IMR-90 (cell line): ENCODE data around the gene POMT1. TPM values are rescaled to one million over a fixed set of nuclear protein-coding genes. Genes with fewer than 3 reads are reported as not detected.

Source experiments
- ATAC-seq: fragments of 200-7000 bp; cut with Tn5 transposase; 2 replicates; pipeline ENCODE4 v1.9.1; 2020; ENCODE audit warnings: low read depth, mild to moderate bottlenecking, moderate library complexity
- BruUV-seq: library from RNA; stranded (reverse); fragments of 400-500 nt; replicated peaks from 2 replicates; lab custom pipeline; 2021; lab: Mats Ljungman, UMichigan
- CTCF ChIA-PET: fragments of 300-600 bp; formaldehyde crosslinking; extraction: SDS; loops from one replicate; lab custom pipeline; 2021; ENCODE audit warnings: antibody characterized with exemption; lab: Yijun Ruan, JAX
- POLR2A ChIA-PET: fragments of 300-600 bp; sonication (Branson Sonifier 250); formaldehyde crosslinking; loops from one replicate; lab custom pipeline; 2022; ENCODE audit warnings: antibody characterized with exemption; ENCODE audit not compliant: unreplicated experiment; lab: Charles Lee
- DNase-seq: peaks from one replicate; pipeline ENCODE4 v3.0.0; 2013
- H2AFZ ChIP-seq: replicated peaks from 2 replicates; pipeline ENCODE3; 2013; ENCODE audit warnings: low read length, mild to moderate bottlenecking; ENCODE audit not compliant: poor library complexity
- H2AK5ac ChIP-seq: 2 replicates; pipeline ENCODE4 v1.6.1; 2013; ENCODE audit warnings: low read depth, low read length, inconsistent platforms
- H2AK9ac ChIP-seq: replicated peaks from 2 replicates; pipeline ENCODE3; 2013; ENCODE audit warnings: mild to moderate bottlenecking, low read depth, low read length, moderate library complexity; ENCODE audit not compliant: poor library complexity
- H2BK120ac ChIP-seq: 2 replicates; pipeline ENCODE4 v1.6.1; 2013; ENCODE audit warnings: low read depth, low read length, inconsistent platforms
- H2BK15ac ChIP-seq: 3 replicates; pipeline ENCODE4 v1.6.1; 2013; ENCODE audit warnings: low read depth, low read length, inconsistent platforms
- H2BK20ac ChIP-seq: 2 replicates; pipeline ENCODE4 v1.6.1; 2013; ENCODE audit warnings: low read depth, mild to moderate bottlenecking, inconsistent platforms, low read length, moderate library complexity
- H2BK5ac ChIP-seq: 2 replicates; pipeline ENCODE4 v1.6.1; 2013; ENCODE audit warnings: mild to moderate bottlenecking, low read depth, low read length, inconsistent platforms; ENCODE audit not compliant: poor library complexity, severe bottlenecking
- H3K14ac ChIP-seq: replicated peaks from 2 replicates; pipeline ENCODE4 v1.6.1; 2013; ENCODE audit warnings: low read depth, low read length, inconsistent platforms
- H3K18ac ChIP-seq: 2 replicates; pipeline ENCODE4 v1.6.1; 2013; ENCODE audit warnings: low read depth, low read length, control low read depth
- H3K23ac ChIP-seq: 2 replicates; pipeline ENCODE4 v1.6.1; 2013; ENCODE audit warnings: low read depth, low read length, inconsistent platforms
- H3K27ac ChIP-seq: 2 replicates; pipeline ENCODE4 v1.5.1; 2013; ENCODE audit warnings: mild to moderate bottlenecking, control low read depth, low read length; ENCODE audit not compliant: insufficient read depth
- H3K27me3 ChIP-seq: 2 replicates; pipeline ENCODE4 v1.6.1; 2013; ENCODE audit warnings: low read length; ENCODE audit not compliant: control insufficient read depth, insufficient read depth
- H3K36me3 ChIP-seq: 2 replicates; pipeline ENCODE4 v1.6.1; 2013; ENCODE audit warnings: low read length, mixed read lengths; ENCODE audit not compliant: control insufficient read depth, insufficient read depth
- H3K4ac ChIP-seq: 2 replicates; pipeline ENCODE4 v1.6.1; 2013; ENCODE audit warnings: low read depth, low read length, inconsistent platforms
- H3K4me1 ChIP-seq: 2 replicates; pipeline ENCODE4 v1.6.1; 2013; ENCODE audit warnings: low read length, mixed read lengths; ENCODE audit not compliant: control insufficient read depth, insufficient read depth
- H3K4me2 ChIP-seq: 2 replicates; pipeline ENCODE4 v1.6.1; 2013; ENCODE audit warnings: low read depth, mild to moderate bottlenecking, control low read depth, low read length, moderate library complexity
- H3K4me3 ChIP-seq: 2 replicates; pipeline ENCODE4 v1.5.1; 2013; ENCODE audit warnings: low read depth, mild to moderate bottlenecking, control low read depth, low read length, moderate library complexity; ENCODE audit not compliant: insufficient read depth
- H3K56ac ChIP-seq: 2 replicates; pipeline ENCODE4 v1.6.1; 2013; ENCODE audit warnings: low read length, inconsistent platforms; ENCODE audit not compliant: insufficient read depth; ENCODE audit errors: extremely low read depth
- H3K79me1 ChIP-seq, 2 experiments: 2 replicates each; pipeline ENCODE4 v1.6.1; 2013; ENCODE audit warnings: low read length in 2 of 2, inconsistent platforms in 1 of 2, low read depth in 1 of 2
- H3K9ac ChIP-seq: 2 replicates; pipeline ENCODE4 v1.6.1; 2013; ENCODE audit warnings: low read depth, low read length, control low read depth
- H3K9me1 ChIP-seq: 2 replicates; pipeline ENCODE4 v1.6.1; 2013; ENCODE audit warnings: low read length, inconsistent platforms; ENCODE audit not compliant: insufficient read depth
- H3K9me3 ChIP-seq: 2 replicates; pipeline ENCODE4 v1.6.1; 2013; ENCODE audit warnings: low read length; ENCODE audit not compliant: control insufficient read depth, insufficient read depth
- H4K20me1 ChIP-seq: 2 replicates; pipeline ENCODE4 v1.6.1; 2013; ENCODE audit warnings: low read length, inconsistent platforms; ENCODE audit not compliant: insufficient read depth
- H4K5ac ChIP-seq: 2 replicates; pipeline ENCODE4 v1.6.1; 2013; ENCODE audit warnings: mild to moderate bottlenecking, low read depth, low read length, control low read depth
- H4K8ac ChIP-seq, 2 experiments: 2 replicates each; pipeline ENCODE4 v1.6.1; 2013; ENCODE audit warnings: low read depth in 2 of 2, low read length in 2 of 2, control low read depth in 1 of 2, inconsistent platforms in 1 of 2
- H4K91ac ChIP-seq: 2 replicates; pipeline ENCODE4 v1.6.1; 2013; ENCODE audit warnings: low read depth, low read length, inconsistent platforms; ENCODE audit not compliant: insufficient read depth
- BHLHE40 ChIP-seq: fragments of 150-350 bp; IDR thresholded peaks from 2 replicates; pipeline ENCODE4 v1.6.1; 2016; ENCODE audit warnings: mild to moderate bottlenecking, low read depth, low read length
- CEBPB ChIP-seq: IDR thresholded peaks from 2 replicates; pipeline ENCODE4 v1.6.1; 2012; ENCODE audit warnings: low read depth, low read length, improper control_type of control experiment
- CHD1 ChIP-seq: IDR thresholded peaks from 2 replicates; pipeline ENCODE4 v1.6.1; 2012; ENCODE audit warnings: low read depth, low read length, improper control_type of control experiment
- ELK1 ChIP-seq: fragments of 150-350 bp; IDR thresholded peaks from 2 replicates; pipeline ENCODE4 v1.6.1; 2016; ENCODE audit warnings: low read depth, mild to moderate bottlenecking, low read length, moderate library complexity, borderline replicate concordance
- FOS ChIP-seq: fragments of 150-350 bp; IDR thresholded peaks from 2 replicates; pipeline ENCODE4 v1.6.1; 2016; ENCODE audit warnings: low read depth, low read length
- MAFK ChIP-seq: IDR thresholded peaks from 2 replicates; pipeline ENCODE4 v1.6.1; 2012; ENCODE audit warnings: low read depth, low read length, improper control_type of control experiment
- MAZ ChIP-seq: IDR thresholded peaks from 2 replicates; pipeline ENCODE4 v1.6.1; 2012; ENCODE audit warnings: low read depth, mild to moderate bottlenecking, low read length, improper control_type of control experiment, moderate library complexity, borderline replicate concordance
- MXI1 ChIP-seq: IDR thresholded peaks from 2 replicates; pipeline ENCODE4 v1.6.1; 2012; ENCODE audit warnings: low read depth, mild to moderate bottlenecking, low read length, moderate library complexity, borderline replicate concordance
- NFE2L2 ChIP-seq: fragments of 150-350 bp; IDR thresholded peaks from 2 replicates; pipeline ENCODE4 v1.6.1; 2016; ENCODE audit warnings: low read depth, mild to moderate bottlenecking, low read length
- POLR2A ChIP-seq: IDR thresholded peaks from 2 replicates; pipeline ENCODE4 v1.6.1; 2012; ENCODE audit warnings: mild to moderate bottlenecking, low read depth, low read length
- RAD21 ChIP-seq: IDR thresholded peaks from 2 replicates; pipeline ENCODE4 v1.6.1; 2012; ENCODE audit warnings: low read length, improper control_type of control experiment
- RCOR1 ChIP-seq: IDR thresholded peaks from 2 replicates; pipeline ENCODE4 v1.6.1; 2012; ENCODE audit warnings: mild to moderate bottlenecking, low read length, improper control_type of control experiment; ENCODE audit not compliant: insufficient replicate concordance
- RFX5 ChIP-seq: IDR thresholded peaks from 2 replicates; pipeline ENCODE4 v1.8.0; 2012; ENCODE audit warnings: low read depth, mild to moderate bottlenecking, low read length, moderate library complexity
- SMC3 ChIP-seq: fragments of 150-350 bp; IDR thresholded peaks from 2 replicates; pipeline ENCODE4 v1.6.1; 2016; ENCODE audit warnings: low read depth, mild to moderate bottlenecking, antibody characterized with exemption, low read length, moderate library complexity
- USF2 ChIP-seq: fragments of 150-350 bp; IDR thresholded peaks from 2 replicates; pipeline ENCODE4 v1.6.1; 2017; ENCODE audit warnings: mild to moderate bottlenecking, antibody characterized with exemption, low read length, low read depth
- WGBS, 2 experiments: methylation state at CpG; one replicate each; pipeline versions ENCODE4 v1.1.5 to v1.1.7; 2013; ENCODE audit warnings: missing lambda C conversion rate in 2 of 2; ENCODE audit not compliant: insufficient read length in 1 of 2; ENCODE audit errors: extremely low coverage in 2 of 2; 5-methylcytosine and 5-hydroxymethylcytosine counted together
- dilution Hi-C: fragments of 300-500 bp; cut with HindIII; formaldehyde crosslinking; loops from one replicate; pipeline ENCODE4 v1.14.3; 2018; ENCODE audit warnings: low sequenced_read_pairs; ENCODE audit not compliant: unreplicated experiment
- in situ Hi-C: fragments of 300-500 bp; cut with MboI; formaldehyde crosslinking; loops from 3 replicates; pipeline ENCODE4 v1.14.3; 2019; ENCODE audit warnings: low sequenced_read_pairs, inconsistent platforms, mixed read lengths
- intact Hi-C: fragments of 100-400 bp; cut with micrococcal nuclease; formaldehyde crosslinking; loops from 2 replicates; pipeline ENCODE4 v1.10.0; 2022
- polyA plus RNA-seq, 3 experiments: library from polyadenylated mRNA; depleted of rRNA; stranded (reverse); fragments of >200 nt; gene quantifications; 2 replicates each; pipeline ENCODE4 v1.2.3, GENCODE V29; 2012; ENCODE audit warnings: low replicate concordance in 1 of 3
- total RNA-seq: library from RNA; depleted of rRNA; stranded (reverse); fragments of >200 nt; gene quantifications from 2 replicates; pipeline ENCODE4 v1.2.3, GENCODE V29; 2012
- TF ChIP-seq, protein P1 (sequence below): conservative IDR thresholded peaks from 2 replicates; pipeline ENCODE4 v1.5.1; 2012; ENCODE audit warnings: mild to moderate bottlenecking, low read depth, low read length, improper control_type of control experiment

POMT1 gene
- total and polyA plus RNA-seq, 2 of the 4 experiments (the other 2 are of a cell fraction), result 24.2 to 36.5 TPM

- TF ChIP-seq MAZ, result no peak
- TF ChIP-seq CHD1, result no peak
- no peak for TF ChIP-seq CEBPB
- TF ChIP-seq BHLHE40, result no peak
- TF ChIP-seq NFE2L2, result no peak
- TF ChIP-seq MAFK, result no peak
- no peak for TF ChIP-seq POLR2A
- TF ChIP-seq RFX5, result no peak
- TF ChIP-seq SMC3, result no peak
- no peak for TF ChIP-seq RAD21
- TF ChIP-seq USF2, result no peak
- TF ChIP-seq MXI1, result no peak
- TF ChIP-seq FOS, result no peak
- no peak for TF ChIP-seq RCOR1
- TF ChIP-seq, protein P1, sequence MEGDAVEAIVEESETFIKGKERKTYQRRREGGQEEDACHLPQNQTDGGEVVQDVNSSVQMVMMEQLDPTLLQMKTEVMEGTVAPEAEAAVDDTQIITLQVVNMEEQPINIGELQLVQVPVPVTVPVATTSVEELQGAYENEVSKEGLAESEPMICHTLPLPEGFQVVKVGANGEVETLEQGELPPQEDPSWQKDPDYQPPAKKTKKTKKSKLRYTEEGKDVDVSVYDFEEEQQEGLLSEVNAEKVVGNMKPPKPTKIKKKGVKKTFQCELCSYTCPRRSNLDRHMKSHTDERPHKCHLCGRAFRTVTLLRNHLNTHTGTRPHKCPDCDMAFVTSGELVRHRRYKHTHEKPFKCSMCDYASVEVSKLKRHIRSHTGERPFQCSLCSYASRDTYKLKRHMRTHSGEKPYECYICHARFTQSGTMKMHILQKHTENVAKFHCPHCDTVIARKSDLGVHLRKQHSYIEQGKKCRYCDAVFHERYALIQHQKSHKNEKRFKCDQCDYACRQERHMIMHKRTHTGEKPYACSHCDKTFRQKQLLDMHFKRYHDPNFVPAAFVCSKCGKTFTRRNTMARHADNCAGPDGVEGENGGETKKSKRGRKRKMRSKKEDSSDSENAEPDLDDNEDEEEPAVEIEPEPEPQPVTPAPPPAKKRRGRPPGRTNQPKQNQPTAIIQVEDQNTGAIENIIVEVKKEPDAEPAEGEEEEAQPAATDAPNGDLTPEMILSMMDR, result no peak
- no peak for TF ChIP-seq ELK1
- ChIA-PET CTCF (no interaction called here), POLR2A (no interaction called here)
- dilution Hi-C loops (no loop called here), intact Hi-C loops (no loop called here), in situ Hi-C loops (loop anchor here (10.0 kb wide), 1 partner anchor 326 kb away; no protein-coding TSS in a partner anchor)
- H3K4ac ChIP-seq, result no peak overlapping the region
- peaks cover 44 to 52% of the 10 kb centered on the region in 2 experiments for H3K79me1 ChIP-seq
- H2BK5ac ChIP-seq, result no peak overlapping the region
- H3K4me3 ChIP-seq, result no peak overlapping the region
- H3K4me1 ChIP-seq, result no peaks in the 10 kb centered on the region
- no peak overlapping the region for H2BK120ac ChIP-seq
- no peak overlapping the region for H4K8ac ChIP-seq
- no peak for ATAC-seq
- no peak overlapping the region for H3K14ac ChIP-seq
- H3K23ac ChIP-seq, result no peak overlapping the region
- H2BK15ac ChIP-seq, result no peak overlapping the region
- H2AFZ ChIP-seq, result no peak overlapping the region
- no peaks in the 10 kb centered on the region for H3K27me3 ChIP-seq
- peaks cover 75% of the 10 kb centered on the region for H3K36me3 ChIP-seq
- H2AK5ac ChIP-seq, result no peak overlapping the region
- no peaks in the 10 kb centered on the region for H3K9me3 ChIP-seq
- no peak overlapping the region for H4K91ac ChIP-seq
- no peak overlapping the region for H3K4me2 ChIP-seq
- peaks cover 7% of the 10 kb centered on the region; the same call in 1 of the 2 replicates for H3K9me1 ChIP-seq
- H3K9ac ChIP-seq, result no peak overlapping the region
- no peak overlapping the region for H2BK20ac ChIP-seq
- H4K20me1 ChIP-seq, result peaks cover 3% of the 10 kb centered on the region
- no peak overlapping the region for H3K56ac ChIP-seq
- no CpG with 5 or more reads among the region's 1 CpG for WGBS, 2 experiments
- no peak overlapping the region for H2AK9ac ChIP-seq
- BruUV-seq, result no TSS peak
- DNase-seq, result no peak
- H3K27ac ChIP-seq, result no peak overlapping the region
- no peak overlapping the region for H4K5ac ChIP-seq
- H3K18ac ChIP-seq, result no peak overlapping the region
Measured at GRCh38 chr9:131461166-131461565, 41.6 kb upstream of the POMT1 start.
